OCI-LY7 (cell line): ENCODE data around the gene SPTLC2. TPM values are rescaled to one million over a fixed set of nuclear protein-coding genes. Genes with fewer than 3 reads are reported as not detected.

ENCODE experiments used
- BruUV-seq: library from RNA; stranded (reverse); fragments of 400-500 nt; replicated peaks from 2 replicates; lab custom pipeline; 2021; lab: Mats Ljungman, UMichigan
- CTCF ChIA-PET: fragments of 300-600 bp; sonication (Branson Sonifier 250); formaldehyde crosslinking; loops from one replicate; lab custom pipeline; 2022; ENCODE audit warnings: antibody characterized with exemption; ENCODE audit not compliant: unreplicated experiment; lab: Charles Lee
- POLR2A ChIA-PET: fragments of 300-600 bp; sonication (Branson Sonifier 250); formaldehyde crosslinking; loops from one replicate; lab custom pipeline; 2022; ENCODE audit warnings: antibody characterized with exemption; lab: Charles Lee
- DNase-seq: peaks from one replicate; pipeline ENCODE4 v3.0.0-alpha.2; 2015; ENCODE audit warnings: low spot score
- H2AFZ ChIP-seq: fragments of 200-600 bp; sonication (generic), shearing (Covaris generic); 2 replicates; pipeline ENCODE4 v1.6.1; 2014; ENCODE audit warnings: mild to moderate bottlenecking, antibody characterized with exemption, low read length, moderate library complexity
- H3K27ac ChIP-seq: fragments of 200-600 bp; sonication (generic); 2 replicates; pipeline ENCODE4 v1.5.1; 2014; ENCODE audit warnings: mixed run types, low read depth, mild to moderate bottlenecking, moderate library complexity, low read length, inconsistent platforms; ENCODE audit not compliant: poor library complexity, severe bottlenecking
- H3K36me3 ChIP-seq: fragments of 200-600 bp; sonication (generic); 2 replicates; pipeline ENCODE4 v1.6.1; 2014; ENCODE audit warnings: mild to moderate bottlenecking, antibody characterized with exemption, low read length, moderate library complexity, mixed read lengths; ENCODE audit not compliant: insufficient read depth
- H3K4me1 ChIP-seq: fragments of 200-600 bp; sonication (generic); 2 replicates; pipeline ENCODE4 v1.5.1; 2014; ENCODE audit warnings: mild to moderate bottlenecking, low read length; ENCODE audit not compliant: insufficient read depth, poor library complexity, severe bottlenecking
- H3K4me2 ChIP-seq: fragments of 200-600 bp; sonication (generic); 2 replicates; pipeline ENCODE4 v1.6.1; 2014; ENCODE audit warnings: mild to moderate bottlenecking, low read length
- H3K4me3 ChIP-seq: fragments of 200-600 bp; sonication (generic); 2 replicates; pipeline ENCODE4 v1.5.1; 2014; ENCODE audit warnings: mild to moderate bottlenecking, low read depth, low read length; ENCODE audit not compliant: poor library complexity, severe bottlenecking
- H3K79me2 ChIP-seq: fragments of 200-600 bp; sonication (generic); 2 replicates; pipeline ENCODE4 v1.6.1; 2016; ENCODE audit warnings: low read depth, mild to moderate bottlenecking, low read length, moderate library complexity, mixed read lengths; ENCODE audit not compliant: insufficient read depth
- H3K9me2 ChIP-seq: fragments of 200-600 bp; sonication (generic); 2 replicates; pipeline ENCODE4 v1.6.1; 2016; ENCODE audit warnings: mild to moderate bottlenecking, low read length, mixed read lengths; ENCODE audit not compliant: insufficient read depth
- H3K9me3 ChIP-seq: fragments of 200-600 bp; sonication (generic); 2 replicates; pipeline ENCODE4 v1.6.1; 2014; ENCODE audit warnings: mild to moderate bottlenecking, mixed run types, low read length, mixed read lengths
- H4K20me1 ChIP-seq: fragments of 200-600 bp; sonication (generic); 2 replicates; pipeline ENCODE4 v1.6.1; 2014; ENCODE audit warnings: mild to moderate bottlenecking, antibody characterized with exemption, low read length, moderate library complexity, mixed read lengths; ENCODE audit not compliant: insufficient read depth
- EZH2phosphoT487 ChIP-seq: fragments of 200-600 bp; sonication (generic); IDR thresholded peaks from 2 replicates; pipeline ENCODE4 v1.6.1; 2018; ENCODE audit warnings: low read depth, borderline replicate concordance, mild to moderate bottlenecking, mixed run types, antibody characterized with exemption, low read length, moderate library complexity, mixed read lengths
- intact Hi-C: fragments of 100-400 bp; cut with micrococcal nuclease; formaldehyde crosslinking; loops from one replicate; pipeline ENCODE4 v1.10.0; 2022; ENCODE audit not compliant: unreplicated experiment
- total RNA-seq, 2 experiments: library from RNA; depleted of rRNA in 1 of 2; stranded (reverse); fragments of >200 nt in 1 of 2; shearing (Covaris generic) in 1 of 2; gene quantifications; 2 replicates each; pipeline ENCODE4 v1.2.3, GENCODE V29; 2014 to 2022
- TF ChIP-seq, protein P1 (sequence below): fragments of 200-600 bp; sonication (generic); conservative IDR thresholded peaks from 2 replicates; pipeline ENCODE4 v1.5.1; 2014; ENCODE audit warnings: mild to moderate bottlenecking, antibody characterized with exemption, low read length, moderate library complexity, mixed read lengths

The SPTLC2 gene
- total RNA-seq, 2 experiments from 2014 or later, result 14.7 to 45.1 TPM

- ChIA-PET CTCF (no interaction called here), POLR2A (no interaction called here)
- H2AFZ ChIP-seq, result no peak overlapping the region
- no TSS peak for BruUV-seq
- H3K36me3 ChIP-seq, result no peaks in the 10 kb centered on the region
- intact Hi-C loops, result no loop called here
- no peaks in the 10 kb centered on the region for H3K9me2 ChIP-seq
- DNase-seq, result no peak
- H3K4me3 ChIP-seq, result no peak overlapping the region
- H3K4me2 ChIP-seq, result no peak overlapping the region
- TF ChIP-seq EZH2phosphoT487, result no peak
- TF ChIP-seq, protein P1, sequence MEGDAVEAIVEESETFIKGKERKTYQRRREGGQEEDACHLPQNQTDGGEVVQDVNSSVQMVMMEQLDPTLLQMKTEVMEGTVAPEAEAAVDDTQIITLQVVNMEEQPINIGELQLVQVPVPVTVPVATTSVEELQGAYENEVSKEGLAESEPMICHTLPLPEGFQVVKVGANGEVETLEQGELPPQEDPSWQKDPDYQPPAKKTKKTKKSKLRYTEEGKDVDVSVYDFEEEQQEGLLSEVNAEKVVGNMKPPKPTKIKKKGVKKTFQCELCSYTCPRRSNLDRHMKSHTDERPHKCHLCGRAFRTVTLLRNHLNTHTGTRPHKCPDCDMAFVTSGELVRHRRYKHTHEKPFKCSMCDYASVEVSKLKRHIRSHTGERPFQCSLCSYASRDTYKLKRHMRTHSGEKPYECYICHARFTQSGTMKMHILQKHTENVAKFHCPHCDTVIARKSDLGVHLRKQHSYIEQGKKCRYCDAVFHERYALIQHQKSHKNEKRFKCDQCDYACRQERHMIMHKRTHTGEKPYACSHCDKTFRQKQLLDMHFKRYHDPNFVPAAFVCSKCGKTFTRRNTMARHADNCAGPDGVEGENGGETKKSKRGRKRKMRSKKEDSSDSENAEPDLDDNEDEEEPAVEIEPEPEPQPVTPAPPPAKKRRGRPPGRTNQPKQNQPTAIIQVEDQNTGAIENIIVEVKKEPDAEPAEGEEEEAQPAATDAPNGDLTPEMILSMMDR, result no peak
- no peaks in the 10 kb centered on the region for H3K9me3 ChIP-seq
- H4K20me1 ChIP-seq, result no peaks in the 10 kb centered on the region
- no peaks in the 10 kb centered on the region for H3K4me1 ChIP-seq
- no peaks in the 10 kb centered on the region for H3K79me2 ChIP-seq
- no peak overlapping the region for H3K27ac ChIP-seq
These were observed 126.0 kb downstream of the SPTLC2 start for GRCh38 chr14:77490347-77490986.

- no peaks in the 10 kb centered on the region for H3K36me3 ChIP-seq
- H3K27ac ChIP-seq, result no peak overlapping the region
- H3K79me2 ChIP-seq, result no peaks in the 10 kb centered on the region
- no peaks in the 10 kb centered on the region for H3K9me3 ChIP-seq
- ChIA-PET POLR2A (interaction anchor here (0.6 to 0.7 kb wide), 3 partner anchors 28 to 221 kb away, joined by 3 read pairs; no protein-coding TSS in a partner anchor), CTCF (no interaction called here)
- no peak for DNase-seq
- no peaks in the 10 kb centered on the region for H4K20me1 ChIP-seq
- H3K4me3 ChIP-seq, result no peak overlapping the region
- H2AFZ ChIP-seq, result no peak overlapping the region
- H3K4me1 ChIP-seq, result no peaks in the 10 kb centered on the region
- H3K9me2 ChIP-seq, result no peaks in the 10 kb centered on the region
- intact Hi-C loops, result no loop called here
- TF ChIP-seq, protein P1, result no peak
- no peak for TF ChIP-seq EZH2phosphoT487
- BruUV-seq, result no TSS peak
- no peak overlapping the region for H3K4me2 ChIP-seq
These were observed 127.4 kb downstream of the SPTLC2 start for GRCh38 chr14:77489041-77489440.

- Histone ChIP-seq H3K9me2 (no peaks in the 10 kb centered on the region), H3K36me3 (no peaks in the 10 kb centered on the region), H3K4me1 (no peaks in the 10 kb centered on the region), H3K4me2 (no peak overlapping the region), H3K27ac (no peak overlapping the region), H4K20me1 (no peaks in the 10 kb centered on the region), H3K9me3 (no peaks in the 10 kb centered on the region), H3K79me2 (no peaks in the 10 kb centered on the region), H2AFZ (no peak overlapping the region), H3K4me3 (no peak overlapping the region)
- DNase-seq, result no peak
- POLR2A ChIA-PET, result interaction anchor here (0.6 kb wide), 2 partner anchors 29 to 162 kb away, joined by 3 read pairs; no protein-coding TSS in a partner anchor
- no TSS peak for BruUV-seq
- CTCF ChIA-PET, result no interaction called here
- TF ChIP-seq EZH2phosphoT487, result no peak
- TF ChIP-seq, protein P1, result no peak
- intact Hi-C loops, result no loop called here
These were observed 127.9 kb downstream of the SPTLC2 start for GRCh38 chr14:77488558-77488957.
